Spinal cord (tissue), 10 donors: ENCODE measurements around the gene RAD51B. TPM values are rescaled to one million over a fixed set of nuclear protein-coding genes. Genes with fewer than 3 reads are reported as not detected.
A peak's percentile ranks its signal among the peaks of the same experiment; 100 is the strongest.

Experiments used
- DNase-seq, 6 donors: peaks; one replicate each; pipeline versions ENCODE4 v3.0.0 to v3.0.0-alpha.2; 2013 to 2015; ENCODE audit warnings: low spot score in 6 of 6, low read depth in 4 of 6
- H3K27ac ChIP-seq: one replicate; pipeline ENCODE4 v1.5.1; 2013; ENCODE audit warnings: low read depth, low read length, control low read depth
- H3K27me3 ChIP-seq: one replicate; pipeline ENCODE4 v1.6.1; 2013; ENCODE audit warnings: low read length; ENCODE audit not compliant: control insufficient read depth, insufficient read depth
- H3K36me3 ChIP-seq: one replicate; pipeline ENCODE4 v1.6.1; 2013; ENCODE audit warnings: low read length; ENCODE audit not compliant: control insufficient read depth, insufficient read depth
- H3K4me1 ChIP-seq: one replicate; pipeline ENCODE4 v1.6.1; 2013; ENCODE audit warnings: low read length; ENCODE audit not compliant: control insufficient read depth, insufficient read depth
- H3K4me3 ChIP-seq: one replicate; pipeline ENCODE4 v1.5.1; 2013; ENCODE audit warnings: low read depth, low read length, control low read depth
- H3K9me3 ChIP-seq: one replicate; pipeline ENCODE4 v1.6.1; 2013; ENCODE audit warnings: low read length; ENCODE audit not compliant: control insufficient read depth, insufficient read depth
- WGBS: methylation state at CpG from one replicate; pipeline ENCODE4 v1.1.5; 2013; ENCODE audit warnings: missing lambda C conversion rate; ENCODE audit not compliant: insufficient coverage; 5-methylcytosine and 5-hydroxymethylcytosine counted together
- polyA plus RNA-seq, 2 donors: library from polyadenylated mRNA; unstranded; fragments of 120-200 nt; gene quantifications; one replicate each; pipeline ENCODE4 v1.2.1, GENCODE V29; 2013; ENCODE audit not compliant: insufficient read length in 2 of 2
- total RNA-seq, 2 donors: library from RNA; depleted of rRNA in 1 of 2; stranded (reverse); fragments of 120-200 nt in 1 of 2; fragments of >200 nt in 1 of 2; gene quantifications; one replicate each; pipeline versions ENCODE4 v1.2.3 to v1.2.4, GENCODE V29; 2013 to 2014
- donor health status: healthy.

The RAD51B gene
- total and polyA plus RNA-seq, 4 donors: 5.7 to 28.9 (median 14.4) TPM

DNA sequence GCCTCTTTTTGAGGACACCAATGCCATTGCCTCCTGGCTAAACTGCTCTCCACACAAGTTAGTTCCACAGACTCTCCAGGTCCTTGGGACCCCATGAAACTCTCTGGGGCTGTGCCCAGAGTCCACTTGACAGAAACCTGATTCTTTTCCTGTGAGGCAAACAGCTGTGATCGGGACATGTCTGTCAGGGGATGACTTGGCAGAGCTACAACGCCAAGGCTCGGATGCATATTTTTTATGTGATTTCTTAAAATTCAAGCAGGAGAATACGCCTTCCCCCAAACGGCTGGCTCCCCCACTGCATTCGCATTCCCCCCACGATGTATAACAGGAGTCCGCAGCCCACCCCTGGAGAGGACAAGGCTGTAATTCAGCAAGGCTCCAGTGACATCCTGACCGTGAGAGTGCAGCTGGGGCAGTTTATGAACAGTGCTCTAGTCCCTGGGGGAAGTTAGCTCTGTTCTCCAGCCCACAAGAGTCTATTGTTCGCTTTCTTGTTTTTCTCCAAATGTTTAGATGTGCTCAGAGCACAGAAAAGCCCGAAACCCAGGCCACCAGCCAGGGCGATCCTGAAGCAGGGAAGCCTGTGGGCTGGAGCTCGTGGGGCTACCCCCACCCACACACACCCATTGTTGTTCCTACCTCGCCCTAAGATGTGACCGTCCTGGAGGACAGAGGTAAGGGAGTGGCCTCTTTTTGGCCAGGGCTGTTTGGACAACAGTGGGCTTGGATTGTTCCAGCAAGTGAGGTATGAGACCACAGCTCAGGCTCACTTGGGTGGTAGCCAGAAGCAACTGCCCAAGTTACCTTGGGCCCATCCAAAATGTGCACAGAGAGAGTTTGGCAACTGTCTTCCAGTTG lies 813.8 kb downstream of the RAD51B start:
- Histone ChIP-seq H3K36me3 (no peaks in the 10 kb centered on the region), H3K27ac (peak overlapping the region; percentile 97), H3K27me3 (no peaks in the 10 kb centered on the region), H3K9me3 (no peaks in the 10 kb centered on the region), H3K4me1 (peaks cover 80% of the 10 kb centered on the region), H3K4me3 (no peak overlapping the region)
- WGBS: 25% methylated on average over 6 of the region's 15 CpGs
- DNase-seq: peak in 4 of 6 donors; percentile 65 to 90 (median 81)

- Histone ChIP-seq H3K4me3 (no peak overlapping the region), H3K27ac (peak overlapping the region; percentile 97), H3K4me1 (peaks cover 79% of the 10 kb centered on the region), H3K9me3 (no peaks in the 10 kb centered on the region), H3K36me3 (no peaks in the 10 kb centered on the region), H3K27me3 (no peaks in the 10 kb centered on the region)
- 100% methylated on average over 1 of the region's 9 CpGs for WGBS
- DNase-seq: no peak
Observed at GRCh38 chr14:68634332-68634731, 814.8 kb downstream of the RAD51B start.

DNA sequence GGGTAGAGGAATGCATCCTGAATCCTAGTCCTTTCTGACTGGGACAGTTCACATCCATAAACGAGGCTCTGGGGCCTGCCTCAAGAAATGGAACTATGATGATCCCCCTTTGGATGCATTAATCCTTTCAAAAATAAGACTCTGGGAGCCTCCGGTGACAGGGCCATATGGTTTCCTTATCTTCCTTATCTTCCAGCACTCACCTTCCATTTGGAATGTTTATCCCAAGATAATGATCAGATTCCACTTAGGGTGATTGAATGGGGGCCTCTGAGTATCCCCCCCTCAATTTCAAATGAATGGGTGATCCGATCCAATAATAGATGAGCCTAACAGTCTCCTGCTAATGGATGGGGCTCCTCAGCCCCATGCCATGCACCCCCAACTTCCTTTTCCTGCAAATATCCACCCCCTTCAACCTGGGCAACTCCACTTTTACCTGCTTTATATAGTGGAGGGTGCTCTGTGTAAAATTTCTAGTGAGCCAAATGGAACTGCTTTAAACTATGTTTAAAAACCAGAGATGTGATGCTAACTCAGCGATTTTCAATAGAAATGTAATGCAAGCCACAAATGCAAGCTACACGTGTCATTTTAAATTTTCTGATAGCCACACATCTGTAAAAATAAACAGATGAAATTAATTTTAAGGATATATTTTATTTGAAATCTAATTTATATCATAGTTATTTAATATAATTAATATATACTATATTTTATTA lies 815.5 kb downstream of the RAD51B start:
- H3K36me3 ChIP-seq: no peaks in the 10 kb centered on the region
- 88% methylated on average over 2 of the region's 5 CpGs for WGBS
- H3K27me3 ChIP-seq: no peaks in the 10 kb centered on the region
- H3K4me1 ChIP-seq: peaks cover 76% of the 10 kb centered on the region
- H3K27ac ChIP-seq: no peak overlapping the region
- H3K9me3 ChIP-seq: no peaks in the 10 kb centered on the region
- H3K4me3 ChIP-seq: no peak overlapping the region
- DNase-seq: no peak

DNA sequence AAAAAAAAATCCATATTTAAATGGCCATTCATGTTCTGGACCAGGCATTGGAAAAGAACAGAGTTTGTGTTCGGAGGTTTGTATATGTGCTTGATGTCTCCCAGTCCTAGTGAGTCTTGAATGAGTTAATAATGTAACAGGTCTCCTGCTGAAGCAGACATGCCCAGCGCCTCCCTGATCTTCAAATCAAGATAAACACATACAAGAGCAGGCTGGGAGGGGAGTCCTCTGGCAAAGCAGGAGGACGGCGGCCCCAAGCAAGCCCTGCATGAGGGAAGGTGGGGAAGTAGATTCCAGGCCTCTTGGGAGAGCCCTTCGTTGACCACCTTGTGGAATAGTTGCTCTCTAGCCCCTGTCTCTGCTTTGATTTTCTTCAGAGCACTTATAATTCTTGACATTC lies 817.0 kb downstream of the RAD51B start:
- Histone ChIP-seq H3K36me3 (no peaks in the 10 kb centered on the region), H3K4me3 (no peak overlapping the region), H3K9me3 (peaks cover 6% of the 10 kb centered on the region), H3K27ac (peak overlapping the region; percentile 79), H3K4me1 (peaks cover 66% of the 10 kb centered on the region), H3K27me3 (no peaks in the 10 kb centered on the region)
- no peak for DNase-seq
- 80% methylated on average over 1 of the region's 5 CpGs for WGBS

GRCh38 chr14:68637106-68638021 lies 817.8 kb downstream of the RAD51B start:
- Histone ChIP-seq H3K36me3 (no peaks in the 10 kb centered on the region), H3K27me3 (no peaks in the 10 kb centered on the region), H3K9me3 (peaks cover 7% of the 10 kb centered on the region), H3K4me1 (peaks cover 59% of the 10 kb centered on the region), H3K4me3 (no peak overlapping the region), H3K27ac (peak overlapping the region; percentile 79)
- WGBS: 65% methylated on average over 7 of the region's 13 CpGs
- no peak for DNase-seq

DNA sequence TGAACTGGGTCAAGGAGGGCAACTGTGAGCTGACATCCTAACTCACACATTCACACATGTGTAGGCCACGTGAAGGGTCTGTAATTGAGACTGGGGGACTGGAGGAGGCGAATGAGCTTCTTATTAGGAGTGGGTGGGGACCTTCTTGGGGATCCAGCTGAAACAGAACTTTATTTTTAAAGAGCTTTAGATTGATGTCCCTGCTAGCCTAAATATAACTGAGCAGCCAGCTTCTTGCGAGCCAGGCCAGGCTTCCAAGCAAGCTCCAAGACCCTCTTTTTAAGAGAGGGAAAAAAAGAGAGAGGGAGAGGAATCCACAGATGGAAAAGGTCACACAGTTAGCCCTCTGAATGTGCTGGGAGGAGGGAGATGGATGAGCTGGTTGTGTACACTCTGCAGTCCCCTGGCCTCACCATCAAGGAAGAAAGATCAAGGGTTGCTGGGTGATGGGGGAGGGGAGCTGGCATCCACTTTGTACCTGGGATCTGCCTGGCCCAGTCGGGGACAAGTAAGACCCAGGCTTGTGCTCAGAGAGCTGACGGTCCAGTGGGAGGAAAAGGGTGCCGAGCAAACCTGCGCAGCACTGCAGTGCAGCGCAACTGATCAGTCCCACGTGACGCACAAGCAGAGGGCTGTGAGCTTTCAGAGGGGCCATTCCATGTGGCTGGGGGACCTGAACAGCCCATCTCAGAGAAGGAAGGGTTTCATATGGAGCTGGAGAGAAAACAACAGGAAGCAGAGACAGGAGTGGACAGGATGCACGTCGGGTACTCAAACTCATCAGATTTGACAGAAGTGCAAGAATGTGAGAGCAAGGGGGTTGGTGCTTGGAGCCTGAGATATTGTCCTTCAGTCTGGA lies 818.8 kb downstream of the RAD51B start:
- 73% methylated on average over 10 of the region's 12 CpGs for WGBS
- Histone ChIP-seq H3K27ac (peak overlapping the region; percentile 79), H3K4me1 (peaks cover 48% of the 10 kb centered on the region), H3K27me3 (no peaks in the 10 kb centered on the region), H3K36me3 (no peaks in the 10 kb centered on the region), H3K9me3 (peaks cover 7% of the 10 kb centered on the region), H3K4me3 (no peak overlapping the region)
- DNase-seq: no peak

DNA sequence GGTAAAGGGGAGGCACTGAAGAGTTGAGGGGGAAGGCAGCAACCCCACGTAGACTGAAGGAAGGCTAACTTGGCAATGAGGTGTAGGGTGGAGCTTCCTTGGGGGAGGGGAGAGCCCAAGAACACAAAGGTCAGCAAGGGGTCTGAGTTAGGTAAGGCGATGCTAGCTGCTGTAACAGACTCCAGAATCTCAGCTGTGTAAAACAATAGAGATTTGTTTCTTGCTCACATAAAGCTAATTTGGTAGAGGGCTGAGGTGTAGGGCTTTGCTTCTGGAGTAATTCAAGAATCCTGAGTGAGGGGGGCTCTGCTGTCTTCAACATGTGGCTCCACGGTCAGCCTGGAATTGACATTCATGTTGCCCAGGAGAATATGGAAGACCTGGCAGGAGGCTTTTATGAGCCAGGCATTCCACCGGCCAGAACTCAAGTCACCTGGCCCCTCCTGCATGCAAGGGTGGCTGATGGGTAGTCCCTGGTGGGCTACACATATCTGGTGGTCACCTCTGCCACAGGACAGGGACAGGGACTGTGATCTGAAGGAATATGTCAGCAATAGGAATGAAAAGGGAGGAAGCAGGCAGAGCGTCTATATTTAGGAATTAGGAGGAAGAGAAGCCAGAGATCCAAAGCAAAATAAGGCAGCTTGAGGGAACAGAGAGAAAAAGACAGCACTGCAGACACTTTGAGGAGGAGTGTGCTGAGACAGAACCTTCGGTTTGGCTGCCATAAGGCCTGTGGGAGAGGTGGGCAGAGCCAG lies 819.6 kb downstream of the RAD51B start:
- WGBS: 85% methylated on average over 6 of the region's 6 CpGs
- peaks cover 7% of the 10 kb centered on the region for H3K9me3 ChIP-seq
- H3K36me3 ChIP-seq: no peaks in the 10 kb centered on the region
- no peak overlapping the region for H3K4me3 ChIP-seq
- peaks cover 43% of the 10 kb centered on the region for H3K4me1 ChIP-seq
- DNase-seq: no peak
- no peaks in the 10 kb centered on the region for H3K27me3 ChIP-seq
- H3K27ac ChIP-seq: peak overlapping the region; percentile 79

DNA sequence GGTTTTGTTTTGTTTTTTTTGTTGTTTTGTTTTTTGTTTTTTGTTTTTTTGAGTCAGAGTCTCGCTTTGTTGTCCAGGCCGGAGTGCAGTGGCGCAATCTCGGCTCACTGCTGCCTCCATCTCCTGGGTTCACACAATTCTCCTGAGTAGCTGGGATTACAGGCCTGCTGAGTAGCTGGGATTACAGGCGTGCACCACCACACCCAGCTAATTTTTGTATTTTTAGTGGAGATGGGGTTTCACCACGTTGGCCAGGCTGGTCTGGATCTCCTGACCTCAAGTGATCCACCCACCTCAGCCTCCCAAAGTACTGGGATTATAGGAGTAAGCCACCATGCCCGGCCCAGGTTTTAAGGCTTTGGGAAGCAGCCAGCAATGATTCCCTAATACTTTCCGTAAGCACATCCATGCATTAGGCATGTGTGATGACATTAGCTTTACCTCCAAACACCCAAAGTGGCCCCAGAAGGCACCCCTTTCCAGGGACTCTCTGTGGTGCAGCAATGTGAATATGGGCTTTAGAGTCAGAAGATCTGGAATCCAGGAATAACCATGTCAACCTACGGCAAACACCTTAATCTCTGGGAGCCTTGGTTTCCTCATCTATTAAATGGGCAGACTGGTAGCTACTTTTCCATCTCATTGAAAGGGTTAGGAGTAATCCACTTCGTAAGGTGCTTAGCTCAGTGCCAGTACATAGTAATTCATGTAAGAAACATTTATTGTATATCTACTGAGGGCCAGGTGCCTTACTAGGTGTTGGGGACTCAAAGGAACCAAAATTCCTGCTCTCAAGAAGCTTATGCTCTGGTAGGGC lies 820.4 kb downstream of the RAD51B start:
- Histone ChIP-seq H3K9me3 (peaks cover 7% of the 10 kb centered on the region), H3K27ac (peak overlapping the region; percentile 79), H3K4me3 (no peak overlapping the region), H3K36me3 (no peaks in the 10 kb centered on the region), H3K27me3 (no peaks in the 10 kb centered on the region), H3K4me1 (peaks cover 38% of the 10 kb centered on the region)
- WGBS: 100% methylated on average over 2 of the region's 10 CpGs
- no peak for DNase-seq
